Gastroesophageal sphincter (tissue), 4 donors: ENCODE data around the gene FAM13A. TPM values are rescaled to one million over a fixed set of nuclear protein-coding genes. Genes with fewer than 3 reads are reported as not detected.

Experiments used
- ATAC-seq: fragments of 150-250 bp; one replicate; pipeline ENCODE4 v1.9.1; 2016; ENCODE audit warnings: mild to moderate bottlenecking, moderate library complexity
- H3K27ac ChIP-seq, 4 donors: fragments of 200-600 bp; sonication (generic) in 3 of 4; 1 replicate in 3 of 4; 2 replicates in 1 of 4; pipeline ENCODE4 v1.5.1; 2016 to 2019
- H3K27me3 ChIP-seq: fragments of 200-600 bp; sonication (generic); one replicate; pipeline ENCODE4 v1.5.1; 2019
- H3K36me3 ChIP-seq, 2 donors: fragments of 200-600 bp; sonication (generic); one replicate each; pipeline ENCODE4 v1.5.1; 2019; ENCODE audit warnings: control low read depth in 1 of 2
- H3K4me1 ChIP-seq, 3 donors: fragments of 200-600 bp; sonication (generic); 1 replicate in 2 of 3; 2 replicates in 1 of 3; pipeline ENCODE4 v1.5.1; 2016 to 2019; ENCODE audit warnings: control low read depth in 2 of 3
- H3K4me3 ChIP-seq, 2 donors: fragments of 200-600 bp; sonication (generic); one replicate each; pipeline ENCODE4 v1.5.1; 2019; ENCODE audit warnings: mild to moderate bottlenecking in 1 of 2, moderate library complexity in 1 of 2
- H3K9me3 ChIP-seq, 3 donors: fragments of 200-600 bp; sonication (generic); one replicate each; pipeline ENCODE4 v1.5.1; 2017 to 2019; ENCODE audit warnings: control low read depth in 2 of 3
- CTCF ChIP-seq, 4 experiments: fragments of 200-600 bp in 2 of 4; fragments of 450-650 bp in 2 of 4; sonication (generic) in 1 of 4; IDR thresholded peaks; one replicate each; pipeline ENCODE4 v1.5.1; 2017 to 2019; ENCODE audit warnings: antibody characterized with exemption in 4 of 4, mild to moderate bottlenecking in 2 of 4, moderate library complexity in 2 of 4
- EP300 ChIP-seq: sonication (generic); formaldehyde crosslinking; IDR thresholded peaks from one replicate; pipeline ENCODE4 v1.6.1; 2017; ENCODE audit warnings: antibody characterized with exemption, mild to moderate bottlenecking
- POLR2A ChIP-seq, 2 donors: fragments of 450-650 bp; IDR thresholded peaks; one replicate each; pipeline ENCODE4 v1.6.1; 2017; ENCODE audit warnings: antibody characterized with exemption in 2 of 2, mild to moderate bottlenecking in 2 of 2, moderate library complexity in 1 of 2
- POLR2AphosphoS5 ChIP-seq: sonication (generic); formaldehyde crosslinking; IDR thresholded peaks from one replicate; pipeline ENCODE4 v1.6.1; 2017; ENCODE audit warnings: antibody characterized with exemption
- WGBS, 2 donors: methylation state at CpG; one replicate each; pipeline ENCODE4 v1.1.5; 2018; ENCODE audit warnings: low coverage in 1 of 2; 5-methylcytosine and 5-hydroxymethylcytosine counted together
- total RNA-seq, 4 donors: library from RNA; depleted of rRNA; stranded (reverse); fragments of >200 nt; gene quantifications; one replicate each; pipeline ENCODE4 v1.1.0, GENCODE V29; 2016

FAM13A gene
- total RNA-seq, result 10 to 100 TPM; 22.8 to 46.9 (median 35.2) TPM

DNA sequence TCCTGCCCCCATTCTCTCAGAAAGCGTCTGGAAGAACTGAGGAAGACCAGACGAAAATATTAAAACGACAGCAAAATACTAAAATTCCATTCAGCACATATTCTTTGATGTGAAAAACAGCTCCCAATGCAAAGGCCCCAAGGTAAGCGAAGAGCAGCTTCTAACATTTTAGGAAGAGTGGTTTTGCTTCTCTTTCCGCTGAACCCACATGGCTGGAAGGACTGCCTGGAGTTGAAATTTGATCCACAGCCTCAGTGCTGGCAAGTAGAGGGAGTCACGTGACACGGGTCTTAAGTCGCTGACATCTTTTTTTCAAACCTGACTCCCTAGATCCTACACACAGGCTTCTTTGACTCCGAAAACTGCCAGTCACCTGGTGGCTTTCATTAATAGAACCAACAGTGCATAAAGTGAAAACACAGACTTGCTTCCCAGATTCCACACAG lies at the start of gene FAM13A:
Gene FAM13A (minus strand): TSS at position 233 of the 446 bp plus-strand sequence. CDS start 221 bp downstream, at position 12.
- 5 to 6% methylated on average over 7 of the region's 9 CpGs for WGBS, 2 donors
- TF ChIP-seq POLR2A (IDR thresholded peaks at IDR 0.05), result no peak
- peak; percentile 50 for TF ChIP-seq POLR2AphosphoS5
- Histone ChIP-seq H3K4me1 (peaks cover 4 to 40% (median 11%) of the 10 kb centered on the region in 3 donors), H3K9me3 (no peaks in the 10 kb centered on the region), H3K27me3 (no peaks in the 10 kb centered on the region), H3K27ac (peak within 1 kb of the TSS; percentile 70 to 84 (median 80)), H3K36me3 (no peaks in the 10 kb centered on the region), H3K4me3 (peak within 1 kb of the TSS; percentile 57 to 97)
- peak; percentile 95 for ATAC-seq

GRCh38 chr4:89105726-89106125 lies 48.7 kb upstream of the FAM13A start:
- Histone ChIP-seq H3K27me3 (no peaks in the 10 kb centered on the region), H3K9me3 (no peaks in the 10 kb centered on the region)
- WGBS, 2 donors, result 95 to 97% methylated on average over 4 to 5 of the region's 6 CpGs

GRCh38 chr4:89101256-89102161 lies 44.5 kb upstream of the FAM13A start:
- Histone ChIP-seq H3K27ac (no peak overlapping the region), H3K4me3 (no peak overlapping the region), H3K4me1 (no peaks in the 10 kb centered on the region), H3K27me3 (no peaks in the 10 kb centered on the region), H3K36me3 (no peaks in the 10 kb centered on the region), H3K9me3 (no peaks in the 10 kb centered on the region)
- TF ChIP-seq CTCF (IDR thresholded peaks at IDR 0.05) (no peak), POLR2A (IDR thresholded peaks at IDR 0.05) (no peak), POLR2AphosphoS5 (no peak), EP300 (no peak)
- WGBS, 2 donors, result 40 to 85% methylated on average over 1 to 10 of the region's 11 CpGs
- no peak for ATAC-seq

More at GRCh38 chr4:89105726-89106125, 48.7 kb upstream of the FAM13A start:
- H3K4me1 ChIP-seq, result peaks cover 0 to 10% (median 0%) of the 10 kb centered on the region in 3 donors
- no peak for TF ChIP-seq POLR2A (IDR thresholded peaks at IDR 0.05)
- TF ChIP-seq EP300, result no peak
- TF ChIP-seq POLR2AphosphoS5, result no peak
- TF ChIP-seq CTCF (IDR thresholded peaks at IDR 0.05), result no peak
- H3K27ac ChIP-seq, result no peak overlapping the region
- H3K36me3 ChIP-seq, result no peaks in the 10 kb centered on the region
- ATAC-seq, result no peak
- H3K4me3 ChIP-seq, result no peak overlapping the region

DNA sequence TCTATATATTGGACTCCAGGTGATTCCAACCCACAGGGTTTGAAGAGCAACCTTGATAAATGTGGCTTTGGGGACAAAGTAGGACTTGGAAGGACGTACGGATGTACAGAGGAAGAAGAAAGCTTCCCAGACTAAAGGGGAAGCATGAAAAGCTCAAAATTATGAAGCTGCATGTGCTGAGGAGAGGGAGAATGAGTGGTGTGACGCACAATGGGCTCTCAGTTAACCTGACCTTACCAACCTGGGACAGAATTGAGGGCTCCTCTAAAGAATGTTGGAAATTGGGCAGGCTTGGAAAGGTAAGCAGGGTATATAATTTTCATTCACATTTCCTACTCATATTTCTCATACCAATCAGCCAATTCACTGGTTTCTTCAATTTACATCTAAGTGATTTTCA lies 43.9 kb upstream of the FAM13A start:
- 98 to 100% methylated on average over 1 to 3 of the region's 3 CpGs for WGBS, 2 donors
- Histone ChIP-seq H3K4me1 (no peaks in the 10 kb centered on the region), H3K4me3 (no peak overlapping the region), H3K9me3 (no peaks in the 10 kb centered on the region), H3K27me3 (no peaks in the 10 kb centered on the region), H3K27ac (no peak overlapping the region), H3K36me3 (no peaks in the 10 kb centered on the region)
- TF ChIP-seq EP300 (no peak), POLR2A (IDR thresholded peaks at IDR 0.05) (no peak), POLR2AphosphoS5 (no peak), CTCF (IDR thresholded peaks at IDR 0.05) (no peak)
- ATAC-seq, result no peak

DNA sequence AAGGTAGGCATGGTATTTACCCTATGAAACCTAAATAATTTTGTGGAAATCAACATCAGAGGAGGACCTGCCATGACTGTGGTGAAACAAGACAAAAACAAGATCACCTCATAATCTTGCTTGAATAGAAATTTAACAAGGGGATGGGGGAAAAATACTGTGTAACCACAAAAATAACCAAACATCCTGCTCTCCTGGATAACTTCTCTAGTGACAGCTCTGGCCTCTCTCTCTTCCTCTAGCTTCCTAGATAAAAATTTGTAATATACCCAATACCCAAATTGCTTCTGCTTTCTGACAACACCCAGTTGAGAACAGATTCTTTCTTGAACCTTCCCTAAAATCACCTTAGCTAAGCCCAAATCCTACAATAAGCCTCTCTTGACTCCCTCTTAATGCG lies 42.5 kb upstream of the FAM13A start:
- TF ChIP-seq EP300 (no peak), POLR2A (IDR thresholded peaks at IDR 0.05) (no peak), POLR2AphosphoS5 (no peak), CTCF (IDR thresholded peaks at IDR 0.05) (no peak)

More for the DNA sequence above, 42.5 kb upstream of the FAM13A start:
- no peaks in the 10 kb centered on the region for H3K27me3 ChIP-seq
- no peak for ATAC-seq
- no peak overlapping the region for H3K27ac ChIP-seq
- no peaks in the 10 kb centered on the region for H3K4me1 ChIP-seq
- no peaks in the 10 kb centered on the region for H3K36me3 ChIP-seq
- H3K9me3 ChIP-seq, result no peaks in the 10 kb centered on the region
- no peak overlapping the region for H3K4me3 ChIP-seq
- WGBS, 2 donors, result 95 to 100% methylated on average over 1 of the region's 1 CpG
